ENCODE results near the gene ZSWIM8. TPM values are rescaled to one million over a fixed set of nuclear protein-coding genes. Genes with fewer than 3 reads are reported as not detected.
"Not testable (repeated sequence)": the region's sequence is repeated elsewhere in the genome, so short reads cannot be mapped to it uniquely, and the experiment has no call there.

The ZSWIM8 gene
- total RNA-seq, 1 donor from 2014 or later: 71.7 TPM

DNA sequence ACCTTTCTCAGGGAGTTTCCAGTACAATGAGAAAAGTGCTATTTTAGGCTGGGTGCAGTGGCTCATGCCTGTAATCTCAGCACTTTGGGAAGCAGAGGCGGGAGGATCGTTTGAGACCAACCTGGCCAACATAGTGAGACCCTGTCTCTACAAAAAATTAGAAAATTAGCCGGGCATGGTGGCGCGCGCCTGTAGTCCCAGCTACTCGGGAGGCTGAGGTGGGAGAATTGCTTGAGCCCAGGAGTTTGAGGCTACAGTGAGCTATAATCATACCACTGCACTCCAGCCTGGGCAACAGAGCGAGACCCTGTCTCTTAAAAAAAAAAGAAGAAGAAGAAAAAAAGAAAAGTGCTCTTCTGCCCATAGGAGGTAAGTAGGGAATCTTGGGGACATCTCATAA lies 10.6 kb downstream of the ZSWIM8 start:
- ATAC-seq: not testable (repeated sequence)

DNA sequence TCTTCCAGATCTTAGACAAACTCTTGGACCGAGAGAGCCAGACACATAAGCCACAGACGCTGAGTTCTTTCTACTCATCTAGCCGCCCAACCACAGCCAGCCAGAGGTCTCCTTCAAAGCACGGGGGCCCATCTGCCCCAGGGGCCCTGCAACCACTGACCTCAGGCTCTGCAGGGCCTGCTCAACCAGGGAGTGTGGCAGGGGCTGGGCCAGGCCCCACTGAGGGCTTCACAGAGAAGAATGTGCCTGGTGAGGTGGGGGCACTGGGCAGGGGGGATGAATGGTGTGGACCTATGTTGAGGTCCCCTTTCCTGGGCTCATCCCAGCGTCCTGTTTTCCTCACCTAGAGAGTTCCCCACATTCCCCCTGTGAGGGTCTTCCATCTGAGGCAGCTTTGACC lies 11.4 kb downstream of the ZSWIM8 start:
- ATAC-seq: no peak

GRCh38 chr10:73797324-73798025 lies 12.1 kb downstream of the ZSWIM8 start:
- no peak for ATAC-seq

- ATAC-seq: no peak
These were observed 12.7 kb downstream of the ZSWIM8 start for GRCh38 chr10:73798087-73798486.

- peak; percentile 5 for ATAC-seq
These were observed 13.6 kb downstream of the ZSWIM8 start for GRCh38 chr10:73798927-73799560.

DNA sequence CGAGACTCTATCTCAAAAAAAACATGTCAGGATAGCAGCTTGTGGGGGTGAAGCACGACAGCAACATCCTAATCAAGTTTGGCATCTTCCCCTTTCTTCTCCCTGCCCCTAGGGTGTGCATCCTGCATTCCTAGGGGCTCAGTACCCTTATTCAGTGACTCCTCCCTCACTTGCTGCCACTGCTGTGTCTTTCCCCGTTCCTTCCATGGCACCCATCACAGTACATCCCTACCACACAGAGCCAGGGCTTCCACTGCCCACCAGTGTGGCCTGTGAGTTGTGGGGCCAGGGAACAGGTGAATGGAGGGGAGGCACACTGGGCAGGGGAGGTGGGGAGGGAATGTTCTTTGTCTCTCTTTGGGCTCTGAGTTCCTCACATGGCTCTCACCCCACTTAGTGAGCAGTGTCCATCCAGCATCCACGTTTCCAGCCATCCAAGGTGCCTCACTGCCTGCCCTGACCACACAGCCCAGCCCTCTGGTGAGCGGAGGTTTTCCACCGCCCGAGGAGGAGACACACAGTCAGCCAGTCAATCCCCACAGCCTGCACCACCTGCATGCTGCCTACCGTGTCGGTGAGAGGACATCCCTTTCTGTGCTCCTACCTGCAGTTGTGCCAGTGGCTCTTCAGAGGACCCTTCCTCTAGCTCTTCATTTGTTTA lies 14.6 kb downstream of the ZSWIM8 start:
- ATAC-seq: no peak

- ATAC-seq: no peak
These were observed 15.3 kb downstream of the ZSWIM8 start for GRCh38 chr10:73800560-73801252.

DNA sequence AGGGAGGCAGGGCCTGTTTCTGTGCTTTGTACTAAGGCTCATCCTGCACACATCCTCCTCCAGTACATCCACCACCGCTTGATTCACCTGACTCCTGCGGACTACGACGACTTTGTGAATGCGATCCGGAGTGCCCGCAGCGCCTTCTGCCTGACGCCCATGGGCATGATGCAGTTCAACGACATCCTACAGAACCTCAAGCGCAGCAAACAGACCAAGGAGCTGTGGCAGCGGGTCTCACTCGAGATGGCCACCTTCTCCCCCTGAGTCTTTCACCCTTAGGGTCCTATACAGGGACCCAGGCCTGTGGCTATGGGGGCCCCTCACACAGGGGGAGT lies 15.8 kb downstream of the ZSWIM8 start:
- no peak for ATAC-seq

GRCh38 chr10:73802276-73802991 lies 17.0 kb downstream of the ZSWIM8 start:
- ATAC-seq: peak; percentile 59

DNA sequence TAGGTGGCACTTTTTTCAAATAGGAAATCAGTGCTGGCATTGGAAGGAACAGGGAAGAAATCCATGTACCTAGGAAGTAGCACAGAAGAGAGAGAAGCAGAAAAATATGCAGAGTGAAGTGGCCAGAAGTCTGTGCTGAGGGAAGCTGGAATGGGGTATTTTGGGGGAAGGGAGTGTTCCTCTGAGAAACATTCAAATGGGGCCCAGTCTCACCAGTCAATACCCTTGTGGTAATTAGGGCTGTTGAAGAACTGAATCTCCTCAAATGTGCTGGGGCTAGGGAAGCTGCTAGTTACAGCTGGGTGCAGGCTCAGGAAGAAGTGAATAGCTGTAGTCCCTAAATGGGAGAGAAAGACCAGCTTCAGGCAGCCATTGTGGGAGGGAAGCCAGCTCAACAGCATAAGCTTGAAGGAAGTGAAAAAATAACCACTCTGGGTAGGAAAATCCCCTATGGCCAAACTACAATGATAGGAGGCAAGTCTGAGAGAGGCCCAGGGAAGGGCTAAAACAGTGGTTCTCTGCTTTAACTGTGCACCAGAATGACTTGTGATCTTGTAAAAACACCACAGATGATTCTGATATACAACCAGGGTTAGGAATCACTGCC lies 18.4 kb downstream of the ZSWIM8 start:
- no peak for ATAC-seq

GRCh38 chr10:73806176-73806950 lies 21.0 kb downstream of the ZSWIM8 start:
- no peak for ATAC-seq

DNA sequence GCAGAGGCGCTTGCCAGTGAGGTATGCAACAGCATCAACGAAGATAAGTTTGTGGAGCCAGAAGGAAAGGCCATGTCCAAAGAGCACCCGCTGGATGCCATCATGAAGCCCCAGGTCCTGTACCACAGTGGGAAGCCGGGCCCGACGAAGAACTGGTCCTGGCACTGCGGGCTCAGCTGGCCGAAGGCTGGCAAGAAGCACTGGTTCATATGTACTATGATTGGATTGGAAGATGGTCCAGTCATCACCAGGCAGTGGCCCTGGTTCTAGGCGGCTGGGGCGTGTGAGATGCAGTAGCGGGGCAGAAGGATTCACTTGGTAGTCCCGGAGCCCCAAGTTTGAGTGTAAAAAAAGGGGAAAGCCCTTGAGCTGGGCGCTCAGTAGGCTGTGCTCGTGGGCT lies 22.1 kb downstream of the ZSWIM8 start:
- ATAC-seq: no peak

GRCh38 chr10:73808021-73808815 lies 22.8 kb downstream of the ZSWIM8 start:
- no peak for ATAC-seq

- no peak for ATAC-seq
These were observed 23.8 kb downstream of the ZSWIM8 start for GRCh38 chr10:73809061-73809818.

DNA sequence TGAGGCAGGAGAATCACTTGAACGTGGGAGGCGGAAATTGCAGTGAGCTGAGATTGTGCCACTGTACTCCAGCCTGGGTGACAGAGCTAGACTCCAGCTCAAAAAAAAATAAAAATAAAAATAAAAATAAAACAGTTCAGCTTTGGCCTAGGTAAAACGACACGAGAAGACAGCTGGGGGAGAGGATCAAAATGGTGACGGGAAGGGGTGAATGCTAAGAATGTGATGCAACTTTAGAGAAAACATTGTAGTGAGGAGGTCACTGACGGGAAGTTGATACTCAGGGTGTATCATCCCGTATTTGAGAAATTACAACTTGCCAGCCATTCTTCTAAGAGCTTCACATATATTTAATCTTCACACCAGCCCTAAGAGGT lies 24.9 kb downstream of the ZSWIM8 start:
- no peak for ATAC-seq

DNA sequence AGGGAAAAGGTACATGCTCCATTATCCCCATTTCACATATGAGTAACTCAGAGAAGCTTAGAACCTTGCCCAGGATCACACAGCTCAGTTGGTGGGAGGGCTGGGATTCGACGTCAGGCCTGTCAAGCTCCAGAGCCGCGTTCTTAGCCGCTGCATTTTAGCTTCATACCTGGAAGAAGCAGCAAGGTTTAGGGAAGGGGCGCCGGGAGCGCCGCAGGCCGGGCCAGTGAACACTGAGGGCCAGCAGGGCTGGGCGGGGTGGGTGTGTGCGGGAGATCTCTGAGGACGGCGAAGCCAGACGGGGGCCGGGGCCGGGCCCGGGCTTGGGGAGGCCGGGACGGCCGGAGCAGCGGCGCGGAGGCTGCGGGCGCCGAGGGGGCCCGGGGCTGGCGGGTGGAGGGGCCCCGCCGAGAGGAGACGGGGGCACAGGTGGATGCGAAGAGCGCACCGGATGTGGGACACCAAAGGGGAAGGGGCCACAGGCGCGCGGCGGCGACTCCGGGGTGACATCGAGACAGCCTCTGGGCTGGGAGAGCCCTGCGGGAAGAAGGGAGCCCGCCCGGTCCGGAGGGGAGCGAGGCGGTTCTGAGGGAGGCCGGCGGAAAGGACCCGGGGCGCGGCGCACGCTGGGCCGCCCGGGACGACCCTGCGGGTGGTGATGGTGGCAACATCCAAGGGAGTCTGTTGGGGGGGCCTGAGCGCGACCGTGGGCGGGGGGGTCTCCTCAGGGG lies 25.5 kb downstream of the ZSWIM8 start:
- peak; percentile 19 for ATAC-seq

- ATAC-seq: no peak
These were observed 27.3 kb downstream of the ZSWIM8 start for GRCh38 chr10:73812657-73813056.

- no peak for ATAC-seq
These were observed 27.9 kb downstream of the ZSWIM8 start for GRCh38 chr10:73813333-73813732.

DNA sequence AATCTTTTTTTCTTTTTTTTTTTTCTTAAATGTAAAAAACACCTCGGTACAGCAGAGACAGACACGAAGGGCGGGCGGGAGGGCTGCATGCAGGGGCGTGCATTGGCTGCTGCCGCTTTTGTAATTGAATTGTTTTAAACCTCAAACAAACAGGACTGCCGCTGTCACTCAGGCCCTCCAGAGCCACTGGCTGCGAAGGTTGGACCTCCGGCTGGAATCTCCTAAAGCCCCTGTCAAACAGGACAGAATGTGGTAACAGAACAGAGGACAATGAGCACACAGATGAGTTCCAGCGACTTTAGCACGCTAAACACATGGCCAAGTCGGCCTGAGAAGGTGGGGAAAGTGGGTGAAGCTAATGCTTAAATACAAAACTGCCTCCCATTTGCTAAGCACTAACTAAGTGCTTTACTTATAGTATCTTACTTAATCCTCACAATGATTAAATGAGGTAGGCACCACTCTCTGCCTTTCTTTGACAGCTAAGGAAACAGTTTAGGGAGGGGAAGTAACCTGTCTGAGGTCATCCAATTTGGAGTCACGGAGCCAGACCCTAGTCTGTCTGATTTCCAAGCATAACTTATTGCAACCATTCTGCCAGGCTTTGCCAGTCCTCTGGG lies 29.0 kb downstream of the ZSWIM8 start:
- ATAC-seq: no peak

Measured in esophagus mucosa (tissue), 1 donor.